HEK293 (cell line): ENCODE measurements around the gene RFTN2.
A peak's percentile ranks its signal among the peaks of the same experiment; 100 is the strongest.

Source experiments
- CTCF ChIA-PET: fragments of 350-600 bp; formaldehyde crosslinking; extraction: SDS; loops from one replicate; lab custom pipeline; 2021; ENCODE audit warnings: antibody characterized with exemption; lab: Yijun Ruan, JAX
- POLR2A ChIA-PET: fragments of 300-600 bp; formaldehyde crosslinking; extraction: SDS; loops from one replicate; lab custom pipeline; 2020; ENCODE audit warnings: antibody characterized with exemption, inconsistent platforms; lab: Yijun Ruan, JAX
- H3K27ac ChIP-seq: fragments of 200-500 bp; sonication (Bioruptor generic); 2 replicates; pipeline ENCODE4 v1.5.1; 2014; ENCODE audit warnings: low read depth, low read length, control low read depth, inconsistent platforms; ENCODE audit errors: extremely low read depth
- H3K36me3 ChIP-seq, 2 experiments: fragments of 200-500 bp in 1 of 2; sonication (Bioruptor generic) in 1 of 2; 1 replicate in 1 of 2; 2 replicates in 1 of 2; pipeline ENCODE4 v1.5.1; 2014 to 2017; ENCODE audit warnings: inconsistent platforms in 2 of 2, low read length in 2 of 2; ENCODE audit not compliant: control insufficient read depth in 2 of 2, insufficient read depth in 1 of 2
- H3K4me1 ChIP-seq: fragments of 200-500 bp; sonication (Bioruptor generic); 2 replicates; pipeline ENCODE4 v1.5.1; 2014; ENCODE audit warnings: mild to moderate bottlenecking, low read length, inconsistent platforms; ENCODE audit not compliant: control insufficient read depth, insufficient read depth
- H3K4me3 ChIP-seq: 2 replicates; pipeline ENCODE4 v1.5.1; 2011; ENCODE audit warnings: low read depth, mild to moderate bottlenecking, control low read depth, low read length, moderate library complexity
- H3K9me3 ChIP-seq: fragments of 200-500 bp; sonication (Bioruptor generic); 2 replicates; pipeline ENCODE4 v1.5.1; 2014; ENCODE audit warnings: low read depth, low read length, inconsistent platforms; ENCODE audit not compliant: control insufficient read depth, insufficient read depth
- MZF1 ChIP-seq: fragments of 450-650 bp; formaldehyde crosslinking; IDR thresholded peaks from 2 replicates; pipeline ENCODE4 v1.5.1; 2017; ENCODE audit warnings: missing biosample characterization, missing genetic modification characterization, borderline replicate concordance
- PRDM1 ChIP-seq: fragments of 450-650 bp; formaldehyde crosslinking; IDR thresholded peaks from 2 replicates; pipeline ENCODE4; 2016; ENCODE audit warnings: missing biosample characterization, missing genetic modification characterization
- PRDM10 ChIP-seq: fragments of 450-650 bp; formaldehyde crosslinking; IDR thresholded peaks from 2 replicates; pipeline ENCODE4 v1.5.1; 2016; ENCODE audit warnings: missing biosample characterization, missing genetic modification characterization
- PRDM6 ChIP-seq: fragments of 450-650 bp; formaldehyde crosslinking; IDR thresholded peaks from 2 replicates; pipeline ENCODE4 v1.5.1; 2017; ENCODE audit warnings: missing biosample characterization, missing genetic modification characterization
- SETDB1 ChIP-seq: IDR thresholded peaks from one replicate; pipeline ENCODE4 v1.6.1; 2017; ENCODE audit warnings: mild to moderate bottlenecking, low read length, moderate library complexity, mixed read lengths; ENCODE audit not compliant: insufficient read length
- TRIM28 ChIP-seq: IDR thresholded peaks from 2 replicates; pipeline ENCODE4 v1.6.1; 2011; ENCODE audit warnings: low read length, control low read depth, borderline replicate concordance
- ZEB2 ChIP-seq: fragments of 450-650 bp; formaldehyde crosslinking; IDR thresholded peaks from 2 replicates; pipeline ENCODE4 v1.5.1; 2016; ENCODE audit warnings: missing biosample characterization, missing genetic modification characterization
- ZFHX2 ChIP-seq: fragments of 450-650 bp; formaldehyde crosslinking; conservative IDR thresholded peaks from 2 replicates; pipeline ENCODE4 v1.5.1; 2016; ENCODE audit warnings: missing biosample characterization, missing genetic modification characterization
- ZNF132 ChIP-seq: fragments of 450-650 bp; formaldehyde crosslinking; IDR thresholded peaks from 2 replicates; pipeline ENCODE4 v1.5.1; 2017; ENCODE audit warnings: missing biosample characterization, missing genetic modification characterization, borderline replicate concordance
- ZNF140 ChIP-seq: fragments of 450-650 bp; formaldehyde crosslinking; IDR thresholded peaks from 2 replicates; pipeline ENCODE4 v1.5.1; 2016; ENCODE audit warnings: missing biosample characterization, missing genetic modification characterization
- ZNF175 ChIP-seq: fragments of 450-650 bp; formaldehyde crosslinking; IDR thresholded peaks from 2 replicates; pipeline ENCODE4 v1.5.1; 2016; ENCODE audit warnings: missing biosample characterization, missing genetic modification characterization
- ZNF2 ChIP-seq: fragments of 450-650 bp; formaldehyde crosslinking; IDR thresholded peaks from 2 replicates; pipeline ENCODE4 v1.5.1; 2016; ENCODE audit warnings: missing biosample characterization, missing genetic modification characterization
- ZNF23 ChIP-seq: fragments of 450-650 bp; formaldehyde crosslinking; IDR thresholded peaks from 2 replicates; pipeline ENCODE4 v1.5.1; 2016; ENCODE audit warnings: missing biosample characterization, missing genetic modification characterization, borderline replicate concordance
- ZNF248 ChIP-seq: fragments of 450-650 bp; formaldehyde crosslinking; IDR thresholded peaks from 2 replicates; pipeline ENCODE4 v1.5.1; 2017; ENCODE audit warnings: missing biosample characterization, missing genetic modification characterization
- ZNF335 ChIP-seq: fragments of 450-650 bp; formaldehyde crosslinking; conservative IDR thresholded peaks from 2 replicates; pipeline ENCODE4 v1.5.1; 2016; ENCODE audit warnings: missing biosample characterization, missing genetic modification characterization
- ZNF350 ChIP-seq: fragments of 450-650 bp; formaldehyde crosslinking; IDR thresholded peaks from 2 replicates; pipeline ENCODE4 v1.5.0; 2017; ENCODE audit warnings: missing biosample characterization, mild to moderate bottlenecking, missing genetic modification characterization
- ZNF366 ChIP-seq: fragments of 450-650 bp; formaldehyde crosslinking; conservative IDR thresholded peaks from 2 replicates; pipeline ENCODE4 v1.5.1; 2016; ENCODE audit warnings: missing biosample characterization, missing genetic modification characterization
- ZNF391 ChIP-seq: fragments of 450-650 bp; formaldehyde crosslinking; IDR thresholded peaks from 2 replicates; pipeline ENCODE4 v1.5.1; 2016; ENCODE audit warnings: low read depth, missing biosample characterization, missing genetic modification characterization, borderline replicate concordance
- ZNF394 ChIP-seq: fragments of 450-650 bp; formaldehyde crosslinking; IDR thresholded peaks from 2 replicates; pipeline ENCODE4 v1.5.1; 2016; ENCODE audit warnings: missing biosample characterization, missing genetic modification characterization, mild to moderate bottlenecking, moderate library complexity, borderline replicate concordance
- ZNF514 ChIP-seq: fragments of 450-650 bp; formaldehyde crosslinking; IDR thresholded peaks from 2 replicates; pipeline ENCODE4 v1.5.1; 2016; ENCODE audit warnings: missing biosample characterization, missing genetic modification characterization
- ZNF596 ChIP-seq: fragments of 450-650 bp; IDR thresholded peaks from 2 replicates; pipeline ENCODE4 v1.5.0; 2018; ENCODE audit warnings: missing biosample characterization, mild to moderate bottlenecking, missing genetic modification characterization, moderate library complexity
- ZNF791 ChIP-seq: fragments of 450-650 bp; formaldehyde crosslinking; IDR thresholded peaks from 2 replicates; pipeline ENCODE4 v1.5.1; 2016; ENCODE audit warnings: missing biosample characterization, missing genetic modification characterization
- TF ChIP-seq, protein P1 (sequence below): fragments of 450-650 bp; IDR thresholded peaks from 2 replicates; pipeline ENCODE4 v1.5.1; 2018; ENCODE audit warnings: missing biosample characterization, mild to moderate bottlenecking, missing genetic modification characterization

The RFTN2 gene

DNA sequence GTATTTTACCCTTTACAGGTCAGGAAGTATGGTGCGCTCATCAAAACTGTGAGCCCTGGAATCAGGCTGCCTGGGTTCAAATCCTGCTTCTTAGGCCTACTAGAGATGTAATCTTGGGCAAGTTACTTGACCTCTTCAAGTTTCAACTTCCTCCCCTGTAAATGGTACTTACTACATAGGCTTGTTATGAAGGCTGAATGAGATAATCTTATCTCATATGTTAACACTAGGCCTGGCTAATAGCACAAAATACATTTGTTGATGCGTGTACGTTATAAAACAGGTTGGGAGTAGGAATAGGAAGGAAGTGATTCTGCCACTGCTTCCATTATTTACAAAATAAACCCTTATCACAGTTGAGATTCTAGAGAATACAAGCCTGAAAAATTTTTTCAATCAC lies 1.7 kb upstream of the RFTN2 start (continued):
- TF ChIP-seq ZNF335 (tag by site-specific recombination) (no peak), ZNF132 (tag by site-specific recombination) (no peak), ZNF2 (tag by site-specific recombination) (no peak), PRDM6 (tag by site-specific recombination) (no peak), ZFHX2 (tag by site-specific recombination) (no peak), ZNF350 (tag by site-specific recombination) (no peak), TRIM28 (0 out of 2 replicates have a peak, but pooled peaks have one; percentile 57), PRDM10 (peak; percentile 38; the same call in 1 of the 2 replicates), ZNF175 (tag by site-specific recombination) (no peak), ZNF248 (no peak), ZNF791 (tag by site-specific recombination) (no peak), ZNF23 (no peak), ZNF391 (no peak), MZF1 (no peak), ZNF394 (no peak), SETDB1 (peak; percentile 34)

DNA sequence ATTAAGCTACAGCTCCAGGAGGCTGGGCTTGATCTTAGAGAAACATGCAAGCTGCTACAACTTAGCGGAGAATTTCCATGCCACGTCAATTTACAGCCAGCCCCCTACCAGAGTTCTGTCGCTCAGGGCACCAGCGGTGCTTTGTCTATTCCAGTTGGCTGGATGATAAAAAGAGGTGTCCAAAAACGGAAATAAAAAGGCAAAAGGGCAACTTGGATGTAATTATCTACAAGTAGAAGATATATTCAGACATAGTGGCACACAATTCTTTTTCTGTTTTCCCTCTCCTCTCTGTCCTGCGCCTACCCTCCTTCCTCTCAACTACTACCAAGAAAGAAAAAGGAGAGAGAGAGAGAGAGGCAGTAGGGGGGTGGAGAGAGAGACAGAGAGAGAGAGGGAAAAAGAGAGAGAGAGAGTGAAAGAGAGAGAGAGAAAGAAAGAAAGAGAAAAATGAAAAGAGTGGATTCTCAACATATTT lies 363 bp upstream of the RFTN2 start:
- H3K27ac ChIP-seq: no peak overlapping the region
- POLR2A ChIA-PET: no interaction called here
- H3K9me3 ChIP-seq: no peaks in the 10 kb centered on the region
- H3K4me1 ChIP-seq: peaks cover 9% of the 10 kb centered on the region
- H3K4me3 ChIP-seq: no peak overlapping the region
- TF ChIP-seq, protein P1, sequence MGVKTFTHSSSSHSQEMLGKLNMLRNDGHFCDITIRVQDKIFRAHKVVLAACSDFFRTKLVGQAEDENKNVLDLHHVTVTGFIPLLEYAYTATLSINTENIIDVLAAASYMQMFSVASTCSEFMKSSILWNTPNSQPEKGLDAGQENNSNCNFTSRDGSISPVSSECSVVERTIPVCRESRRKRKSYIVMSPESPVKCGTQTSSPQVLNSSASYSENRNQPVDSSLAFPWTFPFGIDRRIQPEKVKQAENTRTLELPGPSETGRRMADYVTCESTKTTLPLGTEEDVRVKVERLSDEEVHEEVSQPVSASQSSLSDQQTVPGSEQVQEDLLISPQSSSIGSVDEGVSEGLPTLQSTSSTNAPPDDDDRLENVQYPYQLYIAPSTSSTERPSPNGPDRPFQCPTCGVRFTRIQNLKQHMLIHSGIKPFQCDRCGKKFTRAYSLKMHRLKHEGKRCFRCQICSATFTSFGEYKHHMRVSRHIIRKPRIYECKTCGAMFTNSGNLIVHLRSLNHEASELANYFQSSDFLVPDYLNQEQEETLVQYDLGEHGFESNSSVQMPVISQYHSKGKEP (tag by site-specific recombination): no peak
- TF ChIP-seq ZNF596 (tag by site-specific recombination) (peak; percentile 94), PRDM1 (peak; percentile 80), ZEB2 (tag by site-specific recombination) (no peak), ZNF140 (tag by site-specific recombination) (no peak), ZNF514 (tag by site-specific recombination) (no peak), ZNF366 (0 out of 2 replicates have a peak, but pooled peaks have one; percentile 18)
- CTCF ChIA-PET: interaction anchor here (0.5 to 0.7 kb wide), 2 partner anchors 9 to 32 kb away, joined by 3 read pairs; no protein-coding TSS in a partner anchor
- no peaks in the 10 kb centered on the region for H3K36me3 ChIP-seq
